ENCODE data around the gene CARD11. TPM values are rescaled to one million over a fixed set of nuclear protein-coding genes. Genes with fewer than 3 reads are reported as not detected.

CARD11 gene
- total and polyA plus RNA-seq, 2 experiments from 2014 or later: 17.7 to 29.0 TPM

DNA sequence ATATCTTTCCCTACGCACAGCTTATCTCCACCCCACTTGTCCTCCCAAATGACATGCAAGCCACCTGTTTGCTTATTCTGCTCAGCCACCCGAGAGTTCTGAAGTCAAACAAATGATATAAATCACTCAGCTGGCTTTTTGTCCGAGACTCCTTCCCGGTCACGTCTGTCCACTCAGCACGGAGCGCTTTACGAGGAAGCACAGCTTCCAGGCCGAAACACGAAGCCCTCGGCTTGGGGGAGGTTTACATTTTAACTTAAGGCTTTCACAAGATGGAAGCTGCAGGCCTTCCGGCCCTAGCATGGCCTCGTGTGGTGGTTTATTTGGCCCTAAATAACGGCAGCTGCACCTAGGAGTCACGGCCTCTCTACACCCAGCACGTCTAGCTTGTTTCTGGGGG is 139.5 kb downstream of the CARD11 start (continued):
- TF ChIP-seq, protein P1, sequence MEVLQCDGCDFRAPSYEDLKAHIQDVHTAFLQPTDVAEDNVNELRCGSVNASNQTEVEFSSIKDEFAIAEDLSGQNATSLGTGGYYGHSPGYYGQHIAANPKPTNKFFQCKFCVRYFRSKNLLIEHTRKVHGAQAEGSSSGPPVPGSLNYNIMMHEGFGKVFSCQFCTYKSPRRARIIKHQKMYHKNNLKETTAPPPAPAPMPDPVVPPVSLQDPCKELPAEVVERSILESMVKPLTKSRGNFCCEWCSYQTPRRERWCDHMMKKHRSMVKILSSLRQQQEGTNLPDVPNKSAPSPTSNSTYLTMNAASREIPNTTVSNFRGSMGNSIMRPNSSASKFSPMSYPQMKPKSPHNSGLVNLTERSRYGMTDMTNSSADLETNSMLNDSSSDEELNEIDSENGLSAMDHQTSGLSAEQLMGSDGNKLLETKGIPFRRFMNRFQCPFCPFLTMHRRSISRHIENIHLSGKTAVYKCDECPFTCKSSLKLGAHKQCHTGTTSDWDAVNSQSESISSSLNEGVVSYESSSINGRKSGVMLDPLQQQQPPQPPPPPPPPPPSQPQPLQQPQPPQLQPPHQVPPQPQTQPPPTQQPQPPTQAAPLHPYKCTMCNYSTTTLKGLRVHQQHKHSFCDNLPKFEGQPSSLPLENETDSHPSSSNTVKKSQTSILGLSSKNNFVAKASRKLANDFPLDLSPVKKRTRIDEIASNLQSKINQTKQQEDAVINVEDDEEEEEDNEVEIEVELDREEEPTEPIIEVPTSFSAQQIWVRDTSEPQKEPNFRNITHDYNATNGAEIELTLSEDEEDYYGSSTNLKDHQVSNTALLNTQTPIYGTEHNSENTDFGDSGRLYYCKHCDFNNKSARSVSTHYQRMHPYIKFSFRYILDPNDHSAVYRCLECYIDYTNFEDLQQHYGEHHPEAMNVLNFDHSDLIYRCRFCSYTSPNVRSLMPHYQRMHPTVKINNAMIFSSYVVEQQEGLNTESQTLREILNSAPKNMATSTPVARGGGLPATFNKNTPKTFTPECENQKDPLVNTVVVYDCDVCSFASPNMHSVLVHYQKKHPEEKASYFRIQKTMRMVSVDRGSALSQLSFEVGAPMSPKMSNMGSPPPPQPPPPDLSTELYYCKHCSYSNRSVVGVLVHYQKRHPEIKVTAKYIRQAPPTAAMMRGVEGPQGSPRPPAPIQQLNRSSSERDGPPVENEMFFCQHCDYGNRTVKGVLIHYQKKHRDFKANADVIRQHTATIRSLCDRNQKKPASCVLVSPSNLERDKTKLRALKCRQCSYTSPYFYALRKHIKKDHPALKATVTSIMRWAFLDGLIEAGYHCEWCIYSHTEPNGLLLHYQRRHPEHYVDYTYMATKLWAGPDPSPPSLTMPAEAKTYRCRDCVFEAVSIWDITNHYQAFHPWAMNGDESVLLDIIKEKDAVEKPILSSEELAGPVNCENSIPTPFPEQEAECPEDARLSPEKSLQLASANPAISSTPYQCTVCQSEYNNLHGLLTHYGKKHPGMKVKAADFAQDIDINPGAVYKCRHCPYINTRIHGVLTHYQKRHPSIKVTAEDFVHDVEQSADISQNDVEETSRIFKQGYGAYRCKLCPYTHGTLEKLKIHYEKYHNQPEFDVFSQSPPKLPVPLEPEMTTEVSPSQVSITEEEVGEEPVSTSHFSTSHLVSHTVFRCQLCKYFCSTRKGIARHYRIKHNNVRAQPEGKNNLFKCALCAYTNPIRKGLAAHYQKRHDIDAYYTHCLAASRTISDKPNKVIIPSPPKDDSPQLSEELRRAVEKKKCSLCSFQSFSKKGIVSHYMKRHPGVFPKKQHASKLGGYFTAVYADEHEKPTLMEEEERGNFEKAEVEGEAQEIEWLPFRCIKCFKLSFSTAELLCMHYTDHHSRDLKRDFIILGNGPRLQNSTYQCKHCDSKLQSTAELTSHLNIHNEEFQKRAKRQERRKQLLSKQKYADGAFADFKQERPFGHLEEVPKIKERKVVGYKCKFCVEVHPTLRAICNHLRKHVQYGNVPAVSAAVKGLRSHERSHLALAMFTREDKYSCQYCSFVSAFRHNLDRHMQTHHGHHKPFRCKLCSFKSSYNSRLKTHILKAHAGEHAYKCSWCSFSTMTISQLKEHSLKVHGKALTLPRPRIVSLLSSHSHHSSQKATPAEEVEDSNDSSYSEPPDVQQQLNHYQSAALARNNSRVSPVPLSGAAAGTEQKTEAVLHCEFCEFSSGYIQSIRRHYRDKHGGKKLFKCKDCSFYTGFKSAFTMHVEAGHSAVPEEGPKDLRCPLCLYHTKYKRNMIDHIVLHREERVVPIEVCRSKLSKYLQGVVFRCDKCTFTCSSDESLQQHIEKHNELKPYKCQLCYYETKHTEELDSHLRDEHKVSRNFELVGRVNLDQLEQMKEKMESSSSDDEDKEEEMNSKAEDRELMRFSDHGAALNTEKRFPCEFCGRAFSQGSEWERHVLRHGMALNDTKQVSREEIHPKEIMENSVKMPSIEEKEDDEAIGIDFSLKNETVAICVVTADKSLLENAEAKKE (CRISPR knock-in tag; IDR thresholded peaks at IDR 0.05): no peak
- no peak for TF ChIP-seq STAT1 (IDR thresholded peaks at IDR 0.05; ENCODE audit: unreplicated experiment)
- TF ChIP-seq CREB1 (CRISPR knock-in tag; IDR thresholded peaks at IDR 0.05; ENCODE audit: low read depth): no peak

DNA sequence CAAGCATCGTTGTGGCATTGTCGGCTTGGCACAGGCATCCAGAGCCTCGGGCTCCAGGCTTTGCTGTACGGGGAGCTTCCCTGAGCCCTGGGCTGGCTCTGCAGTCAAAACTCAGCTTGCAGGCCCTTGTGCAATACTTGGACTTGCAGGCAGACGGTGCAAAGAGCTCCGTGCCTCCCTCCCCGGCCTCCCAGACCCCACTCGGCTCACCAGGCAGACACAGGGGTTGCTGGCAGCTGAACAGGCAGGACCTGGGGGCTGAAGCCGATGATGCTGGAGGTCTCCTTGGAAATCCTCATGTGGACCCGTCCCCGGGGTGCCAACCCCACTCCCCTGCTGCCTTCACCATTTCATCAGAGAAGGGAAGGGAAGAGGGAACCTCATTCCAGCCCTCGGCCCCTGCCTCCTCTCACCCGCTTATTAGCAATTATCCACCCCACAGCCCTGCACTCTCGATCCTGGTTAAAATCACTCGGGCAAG is 139.9 kb downstream of the CARD11 start:
- H3K4me3 Mint-ChIP-seq: no peak overlapping the region
- H2AFZ ChIP-seq: no peak overlapping the region
- no peaks in the 10 kb centered on the region for H3F3A ChIP-seq (replicated peaks; ENCODE audit: low read depth)
- H3K4me1 ChIP-seq (ENCODE audit: insufficient read depth): no peaks in the 10 kb centered on the region
- H3K27me3 Mint-ChIP-seq (ENCODE audit: insufficient read depth, low read depth, poor library complexity): peaks cover 2% of the 10 kb centered on the region
- H3K9me3 Mint-ChIP-seq: peaks cover 3% of the 10 kb centered on the region; the same call in 1 of the 3 replicates
- no peaks in the 10 kb centered on the region for H3K36me3 ChIP-seq (ENCODE audit: insufficient read depth)
- H3K4me2 ChIP-seq: no peak overlapping the region
- no peaks in the 10 kb centered on the region for H3K27me3 ChIP-seq (ENCODE audit: insufficient read depth)
- no peaks in the 10 kb centered on the region for H3K4me1 Mint-ChIP-seq
- no peaks in the 10 kb centered on the region for H3K9me2 ChIP-seq (ENCODE audit: insufficient read depth)
- ATAC-seq: no peak
- H4K20me1 ChIP-seq (replicated peaks; ENCODE audit: insufficient read depth): no peaks in the 10 kb centered on the region
- no peak for DNase-seq (ENCODE audit: low spot score)
- no peak overlapping the region for H3K27ac ChIP-seq (ENCODE audit: low read depth)
- no peak overlapping the region for H3K4me3 ChIP-seq
- no peaks in the 10 kb centered on the region for H3K79me2 ChIP-seq (replicated peaks; ENCODE audit: insufficient read depth)
- H3K27ac Mint-ChIP-seq: no peak overlapping the region
- no peaks in the 10 kb centered on the region for H3K36me3 Mint-ChIP-seq (ENCODE audit: low read depth)
- TF ChIP-seq, protein P1 (CRISPR knock-in tag; IDR thresholded peaks at IDR 0.05): no peak
- TF ChIP-seq, protein P2, sequence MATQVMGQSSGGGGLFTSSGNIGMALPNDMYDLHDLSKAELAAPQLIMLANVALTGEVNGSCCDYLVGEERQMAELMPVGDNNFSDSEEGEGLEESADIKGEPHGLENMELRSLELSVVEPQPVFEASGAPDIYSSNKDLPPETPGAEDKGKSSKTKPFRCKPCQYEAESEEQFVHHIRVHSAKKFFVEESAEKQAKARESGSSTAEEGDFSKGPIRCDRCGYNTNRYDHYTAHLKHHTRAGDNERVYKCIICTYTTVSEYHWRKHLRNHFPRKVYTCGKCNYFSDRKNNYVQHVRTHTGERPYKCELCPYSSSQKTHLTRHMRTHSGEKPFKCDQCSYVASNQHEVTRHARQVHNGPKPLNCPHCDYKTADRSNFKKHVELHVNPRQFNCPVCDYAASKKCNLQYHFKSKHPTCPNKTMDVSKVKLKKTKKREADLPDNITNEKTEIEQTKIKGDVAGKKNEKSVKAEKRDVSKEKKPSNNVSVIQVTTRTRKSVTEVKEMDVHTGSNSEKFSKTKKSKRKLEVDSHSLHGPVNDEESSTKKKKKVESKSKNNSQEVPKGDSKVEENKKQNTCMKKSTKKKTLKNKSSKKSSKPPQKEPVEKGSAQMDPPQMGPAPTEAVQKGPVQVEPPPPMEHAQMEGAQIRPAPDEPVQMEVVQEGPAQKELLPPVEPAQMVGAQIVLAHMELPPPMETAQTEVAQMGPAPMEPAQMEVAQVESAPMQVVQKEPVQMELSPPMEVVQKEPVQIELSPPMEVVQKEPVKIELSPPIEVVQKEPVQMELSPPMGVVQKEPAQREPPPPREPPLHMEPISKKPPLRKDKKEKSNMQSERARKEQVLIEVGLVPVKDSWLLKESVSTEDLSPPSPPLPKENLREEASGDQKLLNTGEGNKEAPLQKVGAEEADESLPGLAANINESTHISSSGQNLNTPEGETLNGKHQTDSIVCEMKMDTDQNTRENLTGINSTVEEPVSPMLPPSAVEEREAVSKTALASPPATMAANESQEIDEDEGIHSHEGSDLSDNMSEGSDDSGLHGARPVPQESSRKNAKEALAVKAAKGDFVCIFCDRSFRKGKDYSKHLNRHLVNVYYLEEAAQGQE (IDR thresholded peaks at IDR 0.05; ENCODE audit: unreplicated experiment): no peak
- TF ChIP-seq NANOG (IDR thresholded peaks at IDR 0.05; ENCODE audit: borderline replicate concordance): no peak
- no peak for TF ChIP-seq POLR2AphosphoS5 (IDR thresholded peaks at IDR 0.05; ENCODE audit: low read depth)
